Tibial nerve (tissue), 4 donors: ENCODE measurements around the gene RBM44. TPM values are rescaled to one million over a fixed set of nuclear protein-coding genes. Genes with fewer than 3 reads are reported as not detected.

ENCODE experiments used
- DNase-seq, 2 donors: peaks; one replicate each; pipeline ENCODE4 v3.0.0-alpha.2; 2019; ENCODE audit warnings: low spot score in 2 of 2
- H3K27ac ChIP-seq, 4 donors: fragments of 200-600 bp; sonication (generic) in 3 of 4; one replicate each; pipeline ENCODE4 v1.5.1; 2017 to 2019; ENCODE audit warnings: mild to moderate bottlenecking in 1 of 4
- H3K27me3 ChIP-seq, 2 donors: fragments of 200-600 bp; sonication (generic) in 1 of 2; one replicate each; pipeline versions ENCODE4 v1.5.1 to v1.6.0; 2017 to 2019
- H3K36me3 ChIP-seq, 3 donors: fragments of 200-600 bp; sonication (generic); one replicate each; pipeline ENCODE4 v1.5.1; 2018 to 2019
- H3K4me1 ChIP-seq, 4 donors: fragments of 200-600 bp; sonication (generic) in 3 of 4; one replicate each; pipeline ENCODE4 v1.5.1; 2017 to 2019
- H3K4me3 ChIP-seq, 4 donors: fragments of 200-600 bp; sonication (generic) in 3 of 4; one replicate each; pipeline ENCODE4 v1.5.1; 2017 to 2019; ENCODE audit warnings: mild to moderate bottlenecking in 1 of 4, moderate library complexity in 1 of 4
- H3K9me3 ChIP-seq, 4 donors: fragments of 200-600 bp; sonication (generic) in 3 of 4; one replicate each; pipeline ENCODE4 v1.5.1; 2017 to 2019
- EP300 ChIP-seq, 2 donors: sonication (generic); formaldehyde crosslinking; IDR thresholded peaks; one replicate each; pipeline ENCODE4 v1.6.1; 2017; ENCODE audit warnings: antibody characterized with exemption in 2 of 2, mild to moderate bottlenecking in 1 of 2
- POLR2A ChIP-seq, 2 donors: fragments of 450-650 bp; IDR thresholded peaks; one replicate each; pipeline ENCODE4 v1.6.1; 2017; ENCODE audit warnings: antibody characterized with exemption in 2 of 2, mild to moderate bottlenecking in 2 of 2, moderate library complexity in 2 of 2
- WGBS, 2 donors: methylation state at CpG; one replicate each; pipeline ENCODE4 v1.1.5; 2018; 5-methylcytosine and 5-hydroxymethylcytosine counted together
- total RNA-seq, 4 donors: library from RNA; depleted of rRNA; stranded (reverse); fragments of >200 nt; gene quantifications; one replicate each; pipeline ENCODE4 v1.1.0, GENCODE V29; 2016
- TF ChIP-seq, protein P1 (sequence below), 5 experiments: fragments of 200-600 bp in 3 of 5; fragments of 450-650 bp in 2 of 5; sonication (generic) in 3 of 5; IDR thresholded peaks; one replicate each; pipeline ENCODE4 v1.5.1; 2016 to 2019; ENCODE audit warnings: antibody characterized with exemption in 5 of 5, mild to moderate bottlenecking in 3 of 5, moderate library complexity in 2 of 5

The RBM44 gene
- total RNA-seq, 4 donors from 2014 or later = under 0.01 to 0.59 (median 0.36) TPM

DNA sequence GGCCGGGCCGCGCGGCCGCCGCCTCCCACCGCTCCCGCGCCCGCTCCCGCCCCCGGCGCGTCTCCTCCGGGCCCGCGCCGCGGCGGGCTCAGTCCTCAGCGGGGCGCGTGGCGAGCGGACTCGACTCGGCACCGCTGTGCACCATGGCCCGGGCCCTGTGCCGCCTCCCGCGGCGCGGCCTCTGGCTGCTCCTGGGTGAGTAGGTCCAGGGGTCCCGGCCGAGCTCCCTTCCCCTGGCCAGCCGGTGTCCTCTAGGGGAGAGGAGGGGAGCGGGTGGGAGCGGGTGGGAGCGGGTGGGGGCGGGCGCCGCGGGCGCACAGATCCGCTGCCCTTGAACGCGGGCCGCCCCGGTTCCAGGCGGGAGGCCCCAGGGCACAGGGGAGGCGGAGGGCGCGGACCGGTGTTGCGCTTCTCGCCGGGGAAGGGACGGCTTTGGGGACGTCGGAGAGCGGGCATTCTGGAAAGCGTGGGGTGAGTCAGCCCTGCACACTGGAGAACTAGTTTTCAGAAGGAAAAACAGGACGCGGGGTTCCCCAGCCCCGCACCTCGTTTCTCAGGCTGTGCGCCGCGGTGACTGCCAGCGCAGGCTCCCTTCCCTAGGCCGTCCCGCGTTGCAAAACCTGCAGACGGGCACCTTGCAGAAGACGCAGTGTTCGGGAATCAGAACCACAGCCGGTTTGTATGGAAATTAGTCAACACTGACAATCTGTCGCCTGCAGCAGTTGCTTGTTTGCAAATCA, 61.1 kb downstream of the RBM44 start, which contains the start of gene RAMP1:
TSS of gene RAMP1 (plus strand) at position 91 of the 740 bp plus-strand sequence. CDS start at position 144, 53 bp downstream.
- Histone ChIP-seq H3K36me3 (no peaks in the 10 kb centered on the region), H3K27ac (peak within 1 kb of the TSS; percentile 5 to 86 (median 64)), H3K27me3 (peaks cover 0 to 25% of the 10 kb centered on the region in 2 donors), H3K4me1 (peaks cover 0 to 24% (median 15%) of the 10 kb centered on the region in 4 donors), H3K9me3 (no peaks in the 10 kb centered on the region), H3K4me3 (peak within 1 kb of the TSS; percentile 34 to 67 (median 46))
- DNase-seq = no peak
- TF ChIP-seq POLR2A (IDR thresholded peaks at IDR 0.05) (peak in 1 of 2 donors; percentile 9), EP300 (IDR thresholded peaks at IDR 0.05) (no peak)
- TF ChIP-seq, protein P1, sequence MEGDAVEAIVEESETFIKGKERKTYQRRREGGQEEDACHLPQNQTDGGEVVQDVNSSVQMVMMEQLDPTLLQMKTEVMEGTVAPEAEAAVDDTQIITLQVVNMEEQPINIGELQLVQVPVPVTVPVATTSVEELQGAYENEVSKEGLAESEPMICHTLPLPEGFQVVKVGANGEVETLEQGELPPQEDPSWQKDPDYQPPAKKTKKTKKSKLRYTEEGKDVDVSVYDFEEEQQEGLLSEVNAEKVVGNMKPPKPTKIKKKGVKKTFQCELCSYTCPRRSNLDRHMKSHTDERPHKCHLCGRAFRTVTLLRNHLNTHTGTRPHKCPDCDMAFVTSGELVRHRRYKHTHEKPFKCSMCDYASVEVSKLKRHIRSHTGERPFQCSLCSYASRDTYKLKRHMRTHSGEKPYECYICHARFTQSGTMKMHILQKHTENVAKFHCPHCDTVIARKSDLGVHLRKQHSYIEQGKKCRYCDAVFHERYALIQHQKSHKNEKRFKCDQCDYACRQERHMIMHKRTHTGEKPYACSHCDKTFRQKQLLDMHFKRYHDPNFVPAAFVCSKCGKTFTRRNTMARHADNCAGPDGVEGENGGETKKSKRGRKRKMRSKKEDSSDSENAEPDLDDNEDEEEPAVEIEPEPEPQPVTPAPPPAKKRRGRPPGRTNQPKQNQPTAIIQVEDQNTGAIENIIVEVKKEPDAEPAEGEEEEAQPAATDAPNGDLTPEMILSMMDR (IDR thresholded peaks at IDR 0.05) = no peak
- WGBS, 2 donors = 6 to 20% methylated on average over 18 to 37 of the region's 79 CpGs

DNA sequence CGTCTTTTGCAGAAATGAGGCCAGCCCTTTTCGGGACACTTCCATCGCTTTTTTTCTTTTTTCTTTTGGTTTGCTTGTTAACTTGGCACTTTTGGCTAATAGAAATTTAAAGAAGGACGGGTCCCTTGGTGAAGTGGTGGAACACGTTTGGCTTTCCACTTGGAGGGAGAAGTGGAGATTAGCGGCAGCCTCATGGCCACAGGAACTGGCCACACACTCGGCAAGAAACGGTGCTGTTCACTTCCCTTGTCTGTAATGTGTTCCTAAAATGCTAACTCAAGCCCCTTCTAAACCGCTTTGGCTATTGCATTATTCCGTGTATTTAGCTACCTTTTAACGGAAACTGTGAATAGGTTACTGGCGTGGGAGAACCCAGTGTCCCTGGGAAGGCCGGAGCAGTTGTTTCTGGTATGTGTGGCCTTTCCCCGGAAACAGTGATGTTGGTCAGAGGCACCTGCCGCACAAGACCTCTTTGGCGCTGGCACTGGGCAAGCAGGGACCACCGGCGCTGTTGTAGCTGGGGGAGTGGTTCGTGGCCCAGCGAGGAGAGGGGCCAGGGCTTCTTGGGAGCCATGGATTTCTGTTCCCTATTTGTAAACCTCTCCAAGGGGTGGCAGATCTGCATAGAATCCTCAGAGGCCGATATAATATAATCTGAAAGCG, 61.8 kb downstream of the RBM44 start:
- WGBS, 2 donors = 45 to 48% methylated on average over 22 of the region's 22 CpGs
- H3K27ac ChIP-seq = peak overlapping the region; percentile 5 to 86 (median 58)
- DNase-seq = no peak

DNA sequence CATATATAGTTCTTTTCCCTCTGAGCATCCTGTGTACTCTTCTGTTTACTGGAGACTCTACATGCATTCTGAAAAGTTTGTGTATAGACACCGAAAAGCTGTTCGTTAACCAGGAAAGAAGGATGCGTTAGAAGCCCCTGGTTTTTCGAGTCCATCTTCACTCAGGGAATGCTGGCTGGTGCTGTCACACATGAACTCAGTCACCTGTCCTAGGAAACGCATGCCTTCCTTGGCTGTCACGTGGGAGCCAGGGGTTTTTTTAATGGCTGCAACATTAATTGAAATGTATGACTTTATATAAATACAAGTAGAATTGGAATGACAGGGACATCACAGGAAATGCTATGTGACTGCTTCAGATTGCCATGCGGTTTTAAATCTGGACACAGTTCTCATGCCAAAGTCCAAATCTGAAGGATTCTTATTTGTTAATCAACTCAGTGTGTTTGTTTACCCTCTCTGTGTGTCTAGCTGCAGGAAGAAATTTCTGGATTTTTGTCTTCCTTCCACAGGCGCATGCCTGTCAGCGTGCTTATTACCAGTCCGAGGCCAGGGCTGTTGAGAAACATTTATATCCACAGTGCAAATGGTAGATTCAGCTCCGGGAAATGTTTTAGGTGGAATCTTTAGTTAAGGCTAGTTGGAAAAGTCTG, 63.4 kb downstream of the RBM44 start:
- Histone ChIP-seq H3K4me3 (no peak overlapping the region), H3K27ac (peak overlapping the region in 1 of 4 donors; percentile 86), H3K9me3 (no peaks in the 10 kb centered on the region), H3K27me3 (peaks cover 0 to 25% of the 10 kb centered on the region in 2 donors), H3K4me1 (peaks cover 0 to 24% (median 15%) of the 10 kb centered on the region in 4 donors), H3K36me3 (no peaks in the 10 kb centered on the region)
- WGBS, 2 donors = 90 to 93% methylated on average over 11 of the region's 11 CpGs
- TF ChIP-seq, protein P1 (IDR thresholded peaks at IDR 0.05) = no peak
- no peak for TF ChIP-seq POLR2A (IDR thresholded peaks at IDR 0.05)
- no peak for TF ChIP-seq EP300 (IDR thresholded peaks at IDR 0.05)
- DNase-seq = no peak

More for the DNA sequence above, 61.8 kb downstream of the RBM44 start:
- peaks cover 0 to 24% (median 15%) of the 10 kb centered on the region in 4 donors for H3K4me1 ChIP-seq
- H3K9me3 ChIP-seq = no peaks in the 10 kb centered on the region
- H3K4me3 ChIP-seq = peak overlapping the region; percentile 34 to 67 (median 46)
- H3K27me3 ChIP-seq = peaks cover 0 to 25% of the 10 kb centered on the region in 2 donors
- TF ChIP-seq, protein P1 (IDR thresholded peaks at IDR 0.05) = no peak
- no peak for TF ChIP-seq EP300 (IDR thresholded peaks at IDR 0.05)
- no peak for TF ChIP-seq POLR2A (IDR thresholded peaks at IDR 0.05)
- no peaks in the 10 kb centered on the region for H3K36me3 ChIP-seq

DNA sequence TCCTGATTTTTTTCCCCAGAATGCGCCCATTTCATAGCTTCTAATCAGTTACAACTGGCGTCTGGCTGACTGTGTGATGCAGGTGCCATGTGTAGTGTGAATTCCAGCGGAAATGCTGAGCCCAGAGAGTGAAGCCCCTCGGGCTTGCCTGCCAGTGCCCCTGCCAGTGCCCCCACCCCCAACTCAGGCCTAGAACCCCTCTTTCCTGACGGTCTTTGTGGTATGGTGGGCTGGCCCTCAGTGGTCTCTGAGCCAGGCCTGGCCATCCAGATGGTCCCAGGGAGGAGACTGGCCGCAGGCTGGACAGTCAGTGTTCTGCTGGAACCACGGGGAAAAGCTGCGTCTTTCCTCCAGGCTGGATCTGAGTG, 63.9 kb downstream of the RBM44 start:
- no peak for DNase-seq
- no peak overlapping the region for H3K4me3 ChIP-seq
- no peaks in the 10 kb centered on the region for H3K36me3 ChIP-seq
- peaks cover 0 to 25% of the 10 kb centered on the region in 2 donors for H3K27me3 ChIP-seq
- H3K9me3 ChIP-seq = no peaks in the 10 kb centered on the region
- peak overlapping the region in 1 of 4 donors; percentile 65 for H3K27ac ChIP-seq
- TF ChIP-seq POLR2A (IDR thresholded peaks at IDR 0.05) (no peak), EP300 (IDR thresholded peaks at IDR 0.05) (no peak)
- TF ChIP-seq, protein P1 (IDR thresholded peaks at IDR 0.05) = no peak
- 91 to 95% methylated on average over 7 to 8 of the region's 8 CpGs for WGBS, 2 donors
- H3K4me1 ChIP-seq = peaks cover 0 to 24% (median 15%) of the 10 kb centered on the region in 4 donors
